Medulla oblongata (tissue), 1 donor: ENCODE measurements around the gene ISL2.
"Not testable (repeated sequence)": the region's sequence is repeated elsewhere in the genome, so short reads cannot be mapped to it uniquely, and the experiment has no call there.

ENCODE experiments used
- DNase-seq: peaks from one replicate; pipeline ENCODE4 v3.0.0-alpha.2; 2015; ENCODE audit errors: extremely low spot score

The ISL2 gene

DNA sequence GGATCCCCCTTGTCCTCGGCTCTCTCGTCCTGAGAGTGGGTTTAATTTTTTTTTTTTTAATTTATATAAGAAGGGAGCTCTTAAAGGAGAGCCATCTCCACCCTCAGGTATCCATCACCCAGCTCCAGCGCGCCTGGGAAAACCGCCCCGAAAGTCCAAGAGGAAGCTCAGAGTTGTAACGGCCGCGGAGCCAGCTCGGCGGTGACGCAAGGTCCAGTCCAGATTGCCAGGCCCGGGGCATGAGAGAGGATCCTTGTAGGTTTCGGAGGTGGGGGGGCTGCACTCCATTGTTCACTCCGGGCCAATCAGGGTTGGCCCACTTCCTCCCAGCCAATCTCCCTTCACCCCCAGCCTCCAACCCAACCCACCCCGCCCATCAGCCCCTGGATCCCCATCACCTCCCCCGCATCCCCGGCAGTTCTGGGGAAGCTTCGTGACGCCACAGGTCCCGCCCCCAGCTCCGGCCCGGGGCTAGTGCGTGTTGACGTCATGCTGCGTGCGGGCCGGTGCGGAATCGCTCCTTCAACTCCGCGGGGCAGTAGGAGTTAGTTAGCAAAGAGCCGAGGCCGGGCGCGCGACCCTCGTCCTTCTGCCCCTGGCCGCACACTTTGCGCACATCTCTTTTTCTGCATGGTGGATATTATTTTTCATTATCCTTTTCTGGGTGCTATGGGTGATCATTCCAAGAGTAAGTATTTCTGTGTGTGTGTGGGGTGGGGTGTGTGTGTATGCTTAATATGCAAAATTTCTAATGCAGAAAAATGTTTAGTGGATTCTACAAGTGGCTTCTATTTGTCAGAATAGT, at the start of gene ISL2:
TSS of gene ISL2 (plus strand) at position 520 of the 805 bp plus-strand sequence. CDS start at position 631, 111 bp downstream.
- peak; percentile 46 for DNase-seq

DNA sequence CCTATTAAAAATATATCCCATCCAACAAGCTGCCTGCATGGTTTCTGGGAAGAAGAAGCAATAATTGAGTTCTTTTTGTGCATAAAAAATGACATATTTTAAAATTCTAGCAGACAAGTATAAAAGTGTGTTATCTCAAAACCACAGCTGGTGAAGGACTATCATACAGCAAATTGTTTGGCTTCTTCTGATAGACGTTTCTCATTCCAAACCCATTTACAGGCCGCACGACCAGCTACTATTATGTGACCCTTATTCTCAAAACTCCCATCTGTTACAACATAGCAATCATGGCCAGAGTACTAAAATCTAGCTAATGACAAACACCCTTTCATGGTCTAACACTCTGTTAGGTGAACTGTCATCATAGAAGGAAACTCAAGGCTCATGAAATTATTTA, 47.0 kb upstream of the ISL2 start:
- DNase-seq, result no peak

DNA sequence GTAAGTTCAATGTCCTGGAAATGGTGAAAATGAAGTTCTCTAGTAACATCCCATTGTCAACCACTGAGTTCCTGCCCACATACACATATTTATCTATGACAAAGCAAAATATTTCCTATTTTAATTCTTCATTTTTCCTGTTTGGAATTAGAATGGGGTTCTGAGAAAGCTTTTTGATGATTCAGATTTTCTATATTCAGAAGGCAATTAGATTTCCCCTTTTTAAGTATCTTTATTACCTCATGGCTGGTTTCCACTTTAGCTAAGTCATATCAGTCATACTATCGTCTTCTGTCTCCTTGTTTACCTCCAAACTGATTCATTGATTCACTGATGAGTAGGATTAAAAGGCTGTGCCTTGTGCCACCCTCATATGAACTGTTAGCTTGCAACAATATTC, 43.2 kb upstream of the ISL2 start:
- DNase-seq, result no peak

DNA sequence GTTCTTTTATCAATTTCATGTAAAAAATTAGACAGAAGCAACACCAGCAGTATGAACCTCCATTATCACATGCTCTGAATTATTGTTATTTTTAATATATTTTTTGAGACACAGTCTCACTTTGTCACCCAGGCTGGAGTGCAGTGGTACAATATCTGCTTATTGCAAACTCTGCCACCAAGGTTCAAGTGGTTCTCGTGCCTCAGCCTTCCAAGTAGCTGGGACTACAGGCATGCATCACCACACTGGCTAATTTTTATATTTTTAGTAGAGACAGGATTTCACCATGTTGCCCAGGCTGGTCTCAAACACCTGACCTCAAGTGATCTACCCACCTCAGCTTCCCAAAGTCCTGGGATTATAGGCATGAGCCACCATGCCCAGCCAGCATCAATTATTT, 42.1 kb upstream of the ISL2 start:
- DNase-seq, result not testable (repeated sequence)

DNA sequence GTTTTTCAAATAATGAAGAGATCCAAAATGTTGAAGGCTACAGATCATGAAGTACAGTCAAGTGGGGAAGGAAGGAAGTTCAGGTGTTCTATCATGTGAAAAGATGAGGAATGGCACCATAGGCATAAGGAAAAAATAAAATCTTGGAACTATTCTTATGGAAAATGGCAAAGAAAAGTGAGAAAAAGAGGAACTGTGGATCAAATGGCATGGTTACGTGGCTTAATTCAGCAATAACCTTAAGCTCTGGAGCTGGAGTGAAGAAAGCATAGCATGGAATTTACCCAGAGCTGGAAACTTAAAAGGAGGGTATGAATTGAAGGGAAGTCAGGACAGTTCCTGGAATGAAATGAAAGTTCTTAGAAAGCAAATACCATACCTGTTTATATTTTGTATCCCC, 39.7 kb upstream of the ISL2 start:
- no peak for DNase-seq

GRCh38 chr15:76297951-76298350, 38.6 kb upstream of the ISL2 start:
- DNase-seq, result not testable (repeated sequence)

DNA sequence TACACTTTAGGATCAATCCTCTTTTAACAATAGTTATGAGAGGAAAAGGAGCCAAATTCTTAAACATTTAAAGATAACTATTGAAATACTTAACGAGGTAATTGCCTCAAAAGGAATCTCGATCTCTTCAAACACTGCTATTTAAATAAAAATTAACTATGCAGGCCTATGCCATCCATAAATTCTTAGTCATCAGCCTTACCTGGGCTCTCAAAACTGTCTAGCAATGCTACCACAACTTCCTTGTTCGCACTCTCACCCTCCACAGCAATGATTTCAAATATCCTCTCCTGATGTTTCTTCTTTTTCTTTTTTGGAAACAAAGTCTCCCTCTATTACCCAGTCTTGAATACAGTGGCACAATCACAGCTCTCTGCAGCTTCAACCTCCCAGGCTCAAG, 37.6 kb upstream of the ISL2 start:
- no peak for DNase-seq

DNA sequence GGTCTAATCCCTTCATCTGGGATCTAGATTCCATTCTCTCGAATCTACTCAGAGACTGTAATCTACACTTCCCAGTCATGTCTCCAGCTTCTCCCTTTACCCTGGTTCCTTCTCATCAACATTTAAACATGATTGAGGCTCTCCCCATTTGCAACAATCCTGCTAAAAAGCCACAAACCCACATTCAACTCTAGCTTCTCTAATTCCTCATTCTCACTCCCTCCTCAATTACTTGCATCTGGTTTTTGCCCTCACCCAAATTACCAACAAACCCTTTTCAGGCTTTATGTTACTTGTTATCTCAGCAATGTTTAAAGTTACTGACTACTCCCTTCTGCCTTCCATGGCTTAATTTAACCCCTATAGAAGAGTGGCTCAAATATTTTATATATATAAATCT, 36.8 kb upstream of the ISL2 start:
- no peak for DNase-seq

GRCh38 chr15:76303909-76304308, 32.7 kb upstream of the ISL2 start:
- DNase-seq, result no peak

GRCh38 chr15:76309601-76310330, 26.8 kb upstream of the ISL2 start:
- DNase-seq, result no peak

GRCh38 chr15:76310475-76311099, 26.0 kb upstream of the ISL2 start:
- DNase-seq, result peak; percentile 18

DNA sequence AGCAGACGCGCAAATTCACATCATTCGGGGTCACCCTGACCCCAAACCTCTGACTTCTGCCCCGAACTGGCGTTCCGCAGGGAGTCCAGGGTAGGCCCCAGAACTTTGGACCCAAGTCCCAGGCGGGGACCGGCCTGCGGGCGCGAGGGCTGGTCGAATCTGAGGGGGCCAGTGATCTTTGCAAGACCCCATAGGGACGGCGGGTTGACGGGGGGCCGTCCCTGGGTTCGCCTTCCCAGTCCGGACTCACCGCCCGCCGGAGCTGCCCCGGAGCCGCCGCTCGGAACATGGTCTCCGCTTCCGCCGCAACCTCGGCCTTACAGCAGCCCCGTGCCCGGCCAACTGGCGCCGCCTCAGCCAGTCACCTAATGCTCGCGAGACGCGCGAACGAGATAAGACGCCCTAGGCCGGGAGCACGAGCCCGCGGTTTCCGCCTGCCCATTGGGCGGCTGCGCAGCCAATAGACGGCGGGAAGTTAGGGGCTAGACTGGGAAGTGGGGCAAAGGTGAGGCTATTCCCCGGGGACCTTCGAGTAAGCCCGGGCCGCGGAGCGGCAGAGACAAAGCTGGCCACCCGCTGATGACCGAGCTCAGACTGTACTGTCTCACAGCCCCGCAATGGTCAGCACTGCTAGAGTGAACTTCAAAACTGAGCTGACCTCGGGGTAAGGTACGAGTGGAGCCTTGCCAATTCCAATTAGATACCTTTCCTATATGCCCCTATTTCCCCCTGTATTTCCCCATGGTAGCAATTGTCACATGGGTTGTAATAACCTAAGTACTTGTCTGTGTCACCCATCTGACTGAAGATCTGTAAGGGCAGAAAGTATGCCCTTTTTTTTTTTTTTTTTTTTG, 25.2 kb upstream of the ISL2 start, which contains the start of gene ETFA:
TSS of gene ETFA (minus strand) at position 370 of the 854 bp plus-strand sequence. CDS start at position 289, 81 bp downstream.
- peak; percentile 95 for DNase-seq

DNA sequence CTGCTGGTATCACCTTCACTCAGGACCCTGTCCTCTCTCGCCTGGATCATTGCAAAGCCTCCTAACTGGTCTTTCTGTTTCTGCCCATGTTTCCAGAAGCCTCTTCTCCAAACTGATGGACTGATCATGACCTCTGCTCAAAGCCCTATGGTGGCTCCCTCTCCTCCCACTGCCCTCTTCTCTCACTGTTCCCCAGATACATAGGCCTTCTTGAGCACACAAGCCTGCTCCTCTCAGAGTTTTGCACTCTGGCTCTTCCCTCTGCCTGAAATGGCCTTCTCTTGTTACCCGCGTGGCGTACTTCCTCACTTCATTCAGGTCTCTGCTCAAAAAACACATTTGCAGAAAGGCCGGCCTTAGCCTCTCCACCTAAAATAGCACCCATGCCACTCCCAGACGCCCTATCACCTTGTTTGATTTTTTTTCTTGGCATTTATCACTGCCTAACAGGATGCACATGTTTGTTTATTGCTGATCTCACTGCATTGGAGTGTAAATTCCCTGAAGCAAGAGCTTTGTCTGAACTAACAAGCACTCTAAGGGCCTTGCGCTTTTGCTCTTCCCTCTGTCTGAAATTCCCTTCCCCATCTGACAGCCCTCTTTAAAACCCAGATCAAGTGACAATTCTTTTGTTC, 23.9 kb upstream of the ISL2 start:
- no peak for DNase-seq

DNA sequence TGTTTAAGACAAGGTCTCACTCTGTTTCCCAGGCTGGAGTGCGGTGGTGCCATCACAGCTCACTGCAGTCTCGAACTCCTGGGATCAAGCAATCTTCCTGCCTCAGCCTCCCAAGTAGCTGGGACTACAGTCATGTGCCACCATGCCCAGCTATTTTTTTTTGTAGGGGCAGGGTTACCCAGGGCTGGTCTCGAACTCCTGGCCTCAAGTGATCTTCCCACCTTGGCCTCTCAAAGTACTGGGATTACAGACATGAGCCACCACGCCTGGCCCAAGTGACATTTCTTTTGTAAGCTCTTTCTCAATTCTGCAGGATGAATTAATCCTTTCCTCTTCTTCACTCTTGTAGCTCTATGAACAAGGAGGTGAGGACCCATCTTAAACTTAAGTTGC, 23.4 kb upstream of the ISL2 start:
- not testable (repeated sequence) for DNase-seq

GRCh38 chr15:76313731-76314130, 22.8 kb upstream of the ISL2 start:
- no peak for DNase-seq

- no peak for DNase-seq
Observed at GRCh38 chr15:76320012-76320411, 16.6 kb upstream of the ISL2 start.

- no peak for DNase-seq
Observed at GRCh38 chr15:76321171-76321570, 15.4 kb upstream of the ISL2 start.

GRCh38 chr15:76321602-76322001, 15.0 kb upstream of the ISL2 start:
- DNase-seq, result no peak

DNA sequence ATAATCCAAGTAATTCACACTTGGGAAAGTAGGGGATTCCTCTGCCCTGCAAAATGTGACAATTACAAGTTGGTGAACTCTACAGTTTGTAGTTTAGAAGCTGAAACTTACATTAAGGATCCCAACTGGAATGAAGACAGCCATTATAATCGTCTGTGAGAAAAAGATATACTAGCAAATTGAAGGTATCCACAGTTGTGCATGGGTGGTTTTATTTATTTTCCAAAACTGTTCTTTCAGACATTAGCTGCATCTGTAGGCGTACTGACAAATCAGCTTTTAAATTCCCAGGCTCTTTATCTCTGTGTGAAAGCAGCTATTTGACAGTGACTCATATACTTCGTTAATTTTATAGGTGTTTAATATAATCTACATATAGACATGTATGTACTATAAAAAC, 12.5 kb upstream of the ISL2 start:
- DNase-seq, result no peak

DNA sequence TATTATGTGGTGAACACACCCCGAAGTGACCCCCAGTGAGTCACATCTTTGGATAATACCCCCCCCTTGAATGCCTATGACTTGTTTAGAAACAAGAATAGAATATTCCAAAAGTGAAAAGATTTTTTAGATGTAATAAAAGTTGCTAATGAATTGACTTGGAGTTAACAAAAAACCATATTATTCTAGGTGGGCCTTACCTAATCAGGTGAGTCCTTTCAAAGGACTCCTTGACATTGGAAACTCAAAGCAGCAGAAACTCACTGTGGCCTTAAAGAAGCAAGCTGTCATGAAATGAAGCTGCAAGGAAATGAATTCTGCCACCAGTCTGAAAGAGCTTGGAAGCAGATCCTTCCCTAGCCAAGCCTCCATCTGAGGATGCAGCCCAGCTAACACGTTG, 10.9 kb upstream of the ISL2 start:
- DNase-seq, result no peak
